Measurements from ENCODE around the gene ANKRD7.

- no peak for TF ChIP-seq JUND (IDR thresholded peaks at IDR 0.05)
- no peak for TF ChIP-seq EGR1 (IDR thresholded peaks at IDR 0.05; ENCODE audit: low read depth in 2 of 2)
- TF ChIP-seq, protein P1, sequence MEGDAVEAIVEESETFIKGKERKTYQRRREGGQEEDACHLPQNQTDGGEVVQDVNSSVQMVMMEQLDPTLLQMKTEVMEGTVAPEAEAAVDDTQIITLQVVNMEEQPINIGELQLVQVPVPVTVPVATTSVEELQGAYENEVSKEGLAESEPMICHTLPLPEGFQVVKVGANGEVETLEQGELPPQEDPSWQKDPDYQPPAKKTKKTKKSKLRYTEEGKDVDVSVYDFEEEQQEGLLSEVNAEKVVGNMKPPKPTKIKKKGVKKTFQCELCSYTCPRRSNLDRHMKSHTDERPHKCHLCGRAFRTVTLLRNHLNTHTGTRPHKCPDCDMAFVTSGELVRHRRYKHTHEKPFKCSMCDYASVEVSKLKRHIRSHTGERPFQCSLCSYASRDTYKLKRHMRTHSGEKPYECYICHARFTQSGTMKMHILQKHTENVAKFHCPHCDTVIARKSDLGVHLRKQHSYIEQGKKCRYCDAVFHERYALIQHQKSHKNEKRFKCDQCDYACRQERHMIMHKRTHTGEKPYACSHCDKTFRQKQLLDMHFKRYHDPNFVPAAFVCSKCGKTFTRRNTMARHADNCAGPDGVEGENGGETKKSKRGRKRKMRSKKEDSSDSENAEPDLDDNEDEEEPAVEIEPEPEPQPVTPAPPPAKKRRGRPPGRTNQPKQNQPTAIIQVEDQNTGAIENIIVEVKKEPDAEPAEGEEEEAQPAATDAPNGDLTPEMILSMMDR (IDR thresholded peaks at IDR 0.05; ENCODE audit: low read depth, low read length, missing input control), result no peak
- no peak for TF ChIP-seq TAF1 (conservative IDR thresholded peaks at IDR 0.05)
Measured at GRCh38 chr7:118239014-118239413, 14.5 kb downstream of the ANKRD7 start.

Measured in liver (tissue), 3 donors.